Adrenal gland (tissue), 12 donors: ENCODE data around the gene HOXD1. TPM values are rescaled to one million over a fixed set of nuclear protein-coding genes. Genes with fewer than 3 reads are reported as not detected.

ENCODE experiments used
- DNase-seq, 7 donors: peaks; one replicate each; pipeline ENCODE4 v3.0.0-alpha.2; 2019 to 2020
- H3K27ac ChIP-seq, 5 donors: fragments of 200-600 bp; sonication (generic) in 4 of 5; 1 replicate in 3 of 5; 2 replicates in 2 of 5; pipeline versions ENCODE4 v1.5.1 to v1.8.0; 2016 to 2020; ENCODE audit warnings: mild to moderate bottlenecking in 1 of 5
- H3K27me3 ChIP-seq: fragments of 200-600 bp; 2 replicates; pipeline ENCODE4 v1.8.0; 2021
- H3K36me3 ChIP-seq, 2 donors: fragments of 200-600 bp; replicated peaks in 1 of 2; 1 replicate in 1 of 2; 2 replicates in 1 of 2; pipeline versions ENCODE4 v1.5.1 to v1.8.0; 2018 to 2022
- H3K4me1 ChIP-seq, 2 donors: fragments of 200-600 bp; replicated peaks in 1 of 2; 1 replicate in 1 of 2; 2 replicates in 1 of 2; pipeline versions ENCODE4 v1.5.1 to v1.8.0; 2018 to 2021
- H3K4me3 ChIP-seq, 4 donors: fragments of 200-600 bp; sonication (generic) in 3 of 4; one replicate each; pipeline ENCODE4 v1.5.1; 2016 to 2018
- H3K9me3 ChIP-seq, 3 donors: fragments of 200-600 bp; sonication (generic) in 1 of 3; replicated peaks in 1 of 3; 1 replicate in 2 of 3; 2 replicates in 1 of 3; pipeline versions ENCODE4 v1.5.1 to v1.8.0; 2016 to 2021
- POLR2A ChIP-seq, 2 donors: fragments of 450-650 bp; IDR thresholded peaks; one replicate each; pipeline ENCODE4 v1.6.1; 2017; ENCODE audit warnings: antibody characterized with exemption in 2 of 2, mild to moderate bottlenecking in 2 of 2, moderate library complexity in 1 of 2
- WGBS, 4 donors: extraction: QIAGEN DNeasy Blood & Tissue Kit in 2 of 4; methylation state at CpG; one replicate each; pipeline versions ENCODE4 v1.1.5 to v1.1.7; 2013 to 2017; 5-methylcytosine and 5-hydroxymethylcytosine counted together
- intact Hi-C, 2 donors: fragments of 100-400 bp; cut with DNase I; formaldehyde crosslinking; loops; one replicate each; pipeline versions ENCODE4 v1.14.1 to v1.15.0; 2022 to 2023
- polyA plus RNA-seq, 3 donors: library from polyadenylated mRNA; stranded (reverse); fragments of 200-250 nt in 2 of 3; fragments of 350-450 nt in 1 of 3; fragmentation: Illumina TruSeq in 1 of 3; extraction: RNeasy Lipid Tissue Mini Kit (QIAGEN cat#74804) in 1 of 3; gene quantifications; one replicate each; pipeline ENCODE4 v1.2.3, GENCODE V29; 2013 to 2014
- total RNA-seq, 9 donors: library from RNA; depleted of rRNA in 4 of 9; stranded (reverse); fragments of >200 nt in 4 of 9; fragments of 120-200 nt in 1 of 9; fragmentation: NEBNext Ultra II Directional in 1 of 9; extraction: Animal tissue kit (Norgen Biotek cat#: 25700) in 1 of 9; gene quantifications; one replicate each; pipeline versions ENCODE4 v1.1.0 to v1.2.4, GENCODE V29; 2013 to 2023
- TF ChIP-seq, protein P1 (sequence below), 6 experiments: fragments of 450-650 bp in 4 of 6; fragments of 200-600 bp in 2 of 6; sonication (generic) in 1 of 6; IDR thresholded peaks; 1 replicate in 5 of 6; 2 replicates in 1 of 6; pipeline versions ENCODE4 v1.5.1 to v1.8.0; 2016 to 2021; ENCODE audit warnings: antibody characterized with exemption in 6 of 6, mild to moderate bottlenecking in 2 of 6, moderate library complexity in 1 of 6
- donor health status: healthy with polysubstance abuse.
- donor health status: Bipolar disorder and iron deficiency.
- donor health status: DM: yes; HTN: yes; CAD: no.
- donor health status: DM: no; HTN: no; CAD: no.
- donor health status: DM: no; HTN: no; CAD: no.
- donor health status: DM: yes; HTN: yes; CAD: no.

HOXD1 gene
- total and polyA plus RNA-seq, 12 donors: 0.18 to 0.72 (median 0.31) TPM; not detected in 4

GRCh38 chr2:176161825-176162626, 26.4 kb upstream of the HOXD1 start:
- no peaks in the 10 kb centered on the region for H3K27me3 ChIP-seq
- H3K4me1 ChIP-seq: no peaks in the 10 kb centered on the region
- H3K4me3 ChIP-seq: no peak overlapping the region

DNA sequence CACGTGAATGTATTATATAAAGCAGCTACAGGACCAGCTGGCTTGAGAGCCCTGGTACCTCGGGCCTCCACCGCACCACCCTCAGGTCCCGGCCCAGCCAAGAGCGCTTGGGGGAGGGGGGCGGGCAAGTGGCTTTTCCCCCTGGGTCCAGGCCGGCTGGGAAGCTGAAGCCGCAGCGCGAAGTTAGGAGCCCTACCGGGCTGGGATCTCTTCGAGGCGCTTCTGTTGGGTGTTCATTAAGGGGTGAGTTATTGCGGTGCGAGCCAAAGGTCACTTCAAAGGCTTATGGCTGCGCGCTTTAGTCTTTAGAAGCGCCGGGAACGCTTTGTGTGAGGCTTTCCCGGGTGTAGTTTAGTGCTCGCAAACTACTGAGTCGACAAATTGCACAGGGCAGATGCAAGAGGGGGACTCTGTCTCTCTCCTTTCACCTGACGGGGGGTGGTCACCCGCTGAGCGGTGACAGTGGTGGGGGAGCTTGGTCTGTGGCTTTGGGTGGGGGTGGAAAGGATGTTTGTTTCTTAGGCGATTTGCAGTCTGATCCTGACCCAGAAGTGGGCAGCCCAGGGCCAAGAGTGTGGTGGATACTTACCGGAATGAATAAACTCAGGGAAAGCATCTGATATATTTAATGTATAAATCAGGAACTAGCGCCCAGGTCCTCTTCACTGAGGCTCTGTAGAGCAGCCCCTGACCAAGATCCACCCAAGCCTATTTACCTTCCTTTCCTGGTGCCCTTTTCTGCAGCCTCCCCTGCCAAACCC, 25.4 kb upstream of the HOXD1 start:
- no peaks in the 10 kb centered on the region for H3K36me3 ChIP-seq
- TF ChIP-seq POLR2A (IDR thresholded peaks at IDR 0.05): no peak
- TF ChIP-seq, protein P1, sequence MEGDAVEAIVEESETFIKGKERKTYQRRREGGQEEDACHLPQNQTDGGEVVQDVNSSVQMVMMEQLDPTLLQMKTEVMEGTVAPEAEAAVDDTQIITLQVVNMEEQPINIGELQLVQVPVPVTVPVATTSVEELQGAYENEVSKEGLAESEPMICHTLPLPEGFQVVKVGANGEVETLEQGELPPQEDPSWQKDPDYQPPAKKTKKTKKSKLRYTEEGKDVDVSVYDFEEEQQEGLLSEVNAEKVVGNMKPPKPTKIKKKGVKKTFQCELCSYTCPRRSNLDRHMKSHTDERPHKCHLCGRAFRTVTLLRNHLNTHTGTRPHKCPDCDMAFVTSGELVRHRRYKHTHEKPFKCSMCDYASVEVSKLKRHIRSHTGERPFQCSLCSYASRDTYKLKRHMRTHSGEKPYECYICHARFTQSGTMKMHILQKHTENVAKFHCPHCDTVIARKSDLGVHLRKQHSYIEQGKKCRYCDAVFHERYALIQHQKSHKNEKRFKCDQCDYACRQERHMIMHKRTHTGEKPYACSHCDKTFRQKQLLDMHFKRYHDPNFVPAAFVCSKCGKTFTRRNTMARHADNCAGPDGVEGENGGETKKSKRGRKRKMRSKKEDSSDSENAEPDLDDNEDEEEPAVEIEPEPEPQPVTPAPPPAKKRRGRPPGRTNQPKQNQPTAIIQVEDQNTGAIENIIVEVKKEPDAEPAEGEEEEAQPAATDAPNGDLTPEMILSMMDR (IDR thresholded peaks at IDR 0.05): no peak
- intact Hi-C loops: no loop called here
- H3K4me3 ChIP-seq: no peak overlapping the region
- H3K27me3 ChIP-seq: no peaks in the 10 kb centered on the region
- no peak for DNase-seq
- H3K27ac ChIP-seq: no peak overlapping the region
- 41 to 56% (median 48%) methylated on average over 24 to 29 of the region's 29 CpGs for WGBS, 4 donors
- no peaks in the 10 kb centered on the region for H3K9me3 ChIP-seq
- H3K4me1 ChIP-seq: no peaks in the 10 kb centered on the region

More at GRCh38 chr2:176161825-176162626, 26.4 kb upstream of the HOXD1 start:
- Histone ChIP-seq H3K27ac (no peak overlapping the region), H3K36me3 (no peaks in the 10 kb centered on the region), H3K9me3 (no peaks in the 10 kb centered on the region)
- TF ChIP-seq POLR2A (IDR thresholded peaks at IDR 0.05): no peak
- TF ChIP-seq, protein P1 (IDR thresholded peaks at IDR 0.05): no peak
- DNase-seq: no peak
- 46 to 57% (median 50%) methylated on average over 22 of the region's 22 CpGs for WGBS, 4 donors
- intact Hi-C loops: no loop called here

DNA sequence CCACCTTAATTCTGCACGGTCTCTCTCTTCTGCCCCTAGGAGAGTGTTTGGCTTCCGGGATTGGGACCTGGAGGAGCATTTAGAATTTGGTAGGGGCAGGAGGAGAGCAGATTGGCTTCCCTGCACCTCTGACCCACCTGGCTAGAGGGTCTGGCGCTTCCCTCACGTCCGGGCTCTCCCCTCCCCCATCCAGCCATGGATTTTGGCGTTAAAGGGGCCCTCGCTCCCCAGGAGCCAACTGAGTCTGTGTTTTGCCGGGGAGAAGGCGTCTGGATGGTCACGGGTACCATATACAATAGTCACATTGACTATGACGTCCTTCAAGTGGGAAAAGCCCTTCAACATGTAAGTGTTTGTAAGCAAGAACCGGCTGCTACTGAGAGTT, 24.8 kb upstream of the HOXD1 start:
- TF ChIP-seq, protein P1 (IDR thresholded peaks at IDR 0.05): no peak
- TF ChIP-seq POLR2A (IDR thresholded peaks at IDR 0.05): no peak

DNA sequence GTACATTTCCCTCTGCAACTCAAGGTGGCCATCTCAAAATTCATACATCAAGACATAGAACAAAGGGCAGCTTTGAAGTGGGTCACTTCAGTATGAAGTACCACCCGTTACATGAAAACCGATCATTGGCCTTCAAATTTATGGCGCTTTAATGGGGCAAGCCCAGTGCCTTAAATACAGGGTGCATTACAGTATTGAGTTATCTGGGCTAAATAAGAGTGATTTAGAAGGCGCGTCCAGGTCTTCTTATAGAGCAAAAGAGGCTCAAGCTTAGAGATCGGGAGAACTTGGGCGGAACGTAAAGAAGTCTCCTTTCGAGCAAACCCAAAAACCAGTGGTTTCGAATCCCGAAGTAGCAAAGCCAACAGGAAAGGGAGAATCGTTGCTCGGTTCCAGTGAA, 24.3 kb upstream of the HOXD1 start:
- no peak for DNase-seq
- no peaks in the 10 kb centered on the region for H3K36me3 ChIP-seq
- no peaks in the 10 kb centered on the region for H3K27me3 ChIP-seq
- TF ChIP-seq, protein P1 (IDR thresholded peaks at IDR 0.05): no peak
- H3K4me3 ChIP-seq: no peak overlapping the region
- WGBS, 4 donors: 63 to 75% (median 74%) methylated on average over 13 of the region's 13 CpGs
- H3K4me1 ChIP-seq: no peaks in the 10 kb centered on the region
- no peaks in the 10 kb centered on the region for H3K9me3 ChIP-seq
- no peak overlapping the region for H3K27ac ChIP-seq
- intact Hi-C loops: no loop called here

More for the DNA sequence above, 24.8 kb upstream of the HOXD1 start:
- Histone ChIP-seq H3K4me1 (no peaks in the 10 kb centered on the region), H3K27me3 (no peaks in the 10 kb centered on the region), H3K4me3 (no peak overlapping the region), H3K27ac (no peak overlapping the region), H3K9me3 (no peaks in the 10 kb centered on the region), H3K36me3 (no peaks in the 10 kb centered on the region)
- WGBS, 4 donors: 63 to 78% (median 67%) methylated on average over 10 to 12 of the region's 12 CpGs
- intact Hi-C loops: no loop called here
- DNase-seq: no peak
